ENCODE data around the gene TMEM132D. TPM values are rescaled to one million over a fixed set of nuclear protein-coding genes. Genes with fewer than 3 reads are reported as not detected.

The TMEM132D gene
- total RNA-seq, 1 donor from 2014 or later, result not detected

- no peak for DNase-seq (ENCODE audit: low spot score)
Observed at GRCh38 chr12:129185855-129186254, 718.0 kb downstream of the TMEM132D start.

DNA sequence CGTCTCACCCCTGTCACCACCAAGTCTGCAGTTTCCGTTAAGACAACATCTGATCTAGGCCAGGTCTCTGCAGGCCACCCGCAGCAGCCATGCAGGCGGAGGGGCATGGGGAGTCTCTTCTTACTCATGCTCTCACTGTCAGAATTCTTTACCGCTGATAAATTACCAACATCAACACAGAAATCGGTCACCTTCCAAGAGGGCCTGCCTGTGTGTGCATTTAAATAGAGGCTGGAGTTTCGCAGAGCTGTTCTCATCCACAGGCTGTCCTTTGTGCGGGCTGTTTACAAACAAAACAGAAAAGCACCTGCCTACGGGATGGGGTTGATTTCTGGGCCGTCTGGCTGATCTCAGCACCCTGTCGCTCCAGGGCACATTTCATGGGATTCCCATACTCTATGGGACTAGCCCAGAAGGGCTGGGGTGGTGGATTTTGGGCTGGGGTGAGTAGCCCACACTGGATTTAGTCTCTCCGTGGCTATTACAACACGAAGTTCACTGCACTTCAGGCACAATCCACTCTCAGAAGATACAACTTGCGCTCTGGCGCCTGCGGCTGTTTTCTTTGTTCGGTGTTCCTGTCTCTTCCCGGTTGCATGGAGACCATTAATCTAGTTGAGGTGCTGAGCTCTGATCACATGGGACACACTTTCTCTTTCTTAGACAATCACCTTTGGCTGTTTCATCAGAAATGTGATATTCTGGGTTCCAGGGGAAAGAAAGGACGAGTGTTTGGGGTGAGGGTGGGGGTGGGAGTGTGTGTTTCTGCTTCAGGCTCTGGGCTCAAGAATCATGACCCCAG, 719.5 kb downstream of the TMEM132D start:
- DNase-seq (ENCODE audit: low spot score), result no peak

DNA sequence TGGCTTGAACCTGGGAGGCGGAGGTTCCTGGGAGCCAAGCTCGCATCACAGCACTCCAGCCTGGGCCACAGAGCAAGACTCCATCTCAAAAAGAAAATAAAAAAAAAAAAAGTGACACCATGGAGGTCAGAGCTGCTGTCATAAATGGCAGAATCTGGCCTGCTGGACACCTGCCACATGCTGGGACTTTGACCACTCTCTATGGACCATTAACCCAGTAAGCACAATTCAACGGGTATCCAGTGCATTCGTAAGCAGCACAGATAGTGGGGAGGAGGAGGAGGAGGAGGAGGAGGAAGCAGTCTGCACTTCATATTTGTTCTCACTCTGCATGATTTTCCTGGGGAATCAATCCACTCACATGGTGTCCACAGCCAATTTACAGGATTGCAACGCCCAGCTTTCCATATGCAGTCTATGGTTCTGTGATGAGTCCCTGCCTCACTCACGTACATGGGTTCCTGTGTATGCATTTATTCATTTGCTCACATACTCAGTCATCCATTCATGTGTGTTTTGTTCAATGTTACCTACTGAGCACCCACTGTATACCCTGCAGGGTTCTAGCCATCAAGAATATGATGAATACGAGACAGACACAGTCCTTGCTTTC, 723.8 kb downstream of the TMEM132D start:
- peak; percentile 56 for DNase-seq (ENCODE audit: low spot score)

DNA sequence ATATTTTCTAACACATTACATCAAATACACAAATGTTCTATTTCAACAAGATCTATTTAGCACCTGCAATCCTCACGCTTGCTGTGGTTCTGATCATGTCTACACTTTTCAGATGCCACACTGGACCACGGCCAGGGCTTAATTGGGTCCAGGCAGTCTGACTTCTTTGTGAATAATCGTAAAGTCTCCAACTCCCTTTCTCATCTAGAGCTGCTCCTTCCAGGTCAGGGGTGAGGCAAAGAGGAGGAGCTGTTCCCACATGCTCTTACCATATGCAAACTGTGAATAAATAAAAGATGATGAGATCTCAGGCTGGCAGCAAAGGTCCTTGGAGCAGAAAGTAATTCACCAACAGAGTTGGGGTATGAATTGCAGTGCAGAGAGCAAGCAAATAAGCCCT, 733.9 kb downstream of the TMEM132D start:
- DNase-seq (ENCODE audit: low spot score), result no peak

- DNase-seq (ENCODE audit: low spot score), result no peak
Observed at GRCh38 chr12:129163861-129164260, 740.0 kb downstream of the TMEM132D start.

DNA sequence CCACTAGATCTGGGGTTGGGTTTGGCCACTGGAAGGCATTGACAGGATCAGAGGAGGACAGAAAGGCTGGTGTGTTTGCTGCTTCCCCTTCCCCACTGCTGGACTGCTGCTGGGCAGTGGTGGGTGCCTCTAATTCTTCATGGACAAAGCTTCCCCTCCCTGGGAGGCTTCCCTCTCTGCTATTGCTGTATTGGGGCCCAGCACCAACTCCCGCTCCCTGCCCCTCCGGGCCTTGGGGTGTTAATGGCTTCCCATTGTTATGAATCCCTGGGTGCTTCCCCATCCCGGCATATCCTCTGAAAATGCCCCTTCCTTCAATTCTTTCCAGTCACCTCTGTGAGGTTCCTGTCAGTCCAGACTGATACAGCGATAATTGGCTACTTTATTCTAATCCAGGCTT, 740.4 kb downstream of the TMEM132D start:
- DNase-seq (ENCODE audit: low spot score), result no peak

GRCh38 chr12:129162805-129163204, 741.0 kb downstream of the TMEM132D start:
- no peak for DNase-seq (ENCODE audit: low spot score)

DNA sequence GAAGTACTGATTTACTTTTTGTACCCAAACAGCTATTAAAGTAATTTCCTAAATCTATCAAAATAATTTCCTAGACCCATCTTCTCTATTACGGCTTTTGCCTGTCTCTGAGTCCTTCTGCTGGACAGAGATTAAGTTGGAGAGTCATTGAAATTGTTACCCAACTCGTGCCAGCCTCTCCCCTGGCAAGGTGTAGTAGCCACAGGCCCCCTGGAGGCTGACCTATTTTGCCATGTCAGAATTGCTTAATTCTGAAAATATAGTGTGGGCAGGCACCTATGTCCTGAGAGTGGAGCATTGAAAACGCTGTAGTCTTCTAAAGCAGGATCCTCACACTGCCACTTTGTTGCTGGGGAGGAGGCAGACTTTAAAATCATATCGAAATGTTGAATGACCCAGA, 742.3 kb downstream of the TMEM132D start:
- no peak for DNase-seq (ENCODE audit: low spot score)

DNA sequence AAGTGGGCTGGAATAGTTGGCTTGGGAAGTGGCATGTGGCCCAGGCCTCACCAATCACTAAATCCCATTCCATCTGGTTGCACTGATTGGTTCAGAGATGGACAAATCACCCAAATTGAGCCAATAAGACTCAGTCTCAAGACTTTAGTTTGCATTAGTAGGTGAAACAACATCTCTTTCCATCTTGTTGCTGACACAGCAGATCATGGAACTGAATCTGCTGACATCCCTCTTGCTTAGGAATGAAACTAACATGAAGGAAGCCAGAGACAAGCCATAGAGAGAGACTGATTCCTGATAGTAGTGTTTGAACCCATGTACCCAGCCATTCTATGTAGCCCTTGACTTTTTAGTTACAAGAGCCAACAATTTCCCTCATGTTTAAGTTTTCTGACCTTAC, 743.5 kb downstream of the TMEM132D start:
- DNase-seq (ENCODE audit: low spot score), result no peak

- DNase-seq (ENCODE audit: low spot score), result peak; percentile 14
Observed at GRCh38 chr12:129152351-129153104, 751.3 kb downstream of the TMEM132D start.

DNA sequence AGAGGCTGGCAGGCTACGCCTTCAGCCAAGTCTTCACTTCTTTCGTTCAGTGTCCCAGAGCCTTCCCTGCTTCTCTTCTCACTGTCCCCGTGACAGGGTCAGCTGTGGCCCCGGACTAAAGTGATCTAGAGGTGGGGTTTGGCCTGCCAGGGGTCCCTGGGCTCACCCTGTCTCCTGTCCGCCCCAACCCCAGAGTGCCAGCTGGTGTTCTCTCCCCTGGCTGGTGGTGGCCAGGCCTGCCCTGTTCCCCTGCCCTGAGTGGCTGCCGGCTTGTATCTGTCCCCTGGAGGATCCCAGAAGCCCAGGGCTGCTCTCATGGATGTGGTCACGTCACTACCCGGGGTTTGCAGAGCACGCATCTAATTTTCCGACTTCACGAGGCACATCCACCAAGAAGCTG, 753.1 kb downstream of the TMEM132D start:
- no peak for DNase-seq (ENCODE audit: low spot score)

DNA sequence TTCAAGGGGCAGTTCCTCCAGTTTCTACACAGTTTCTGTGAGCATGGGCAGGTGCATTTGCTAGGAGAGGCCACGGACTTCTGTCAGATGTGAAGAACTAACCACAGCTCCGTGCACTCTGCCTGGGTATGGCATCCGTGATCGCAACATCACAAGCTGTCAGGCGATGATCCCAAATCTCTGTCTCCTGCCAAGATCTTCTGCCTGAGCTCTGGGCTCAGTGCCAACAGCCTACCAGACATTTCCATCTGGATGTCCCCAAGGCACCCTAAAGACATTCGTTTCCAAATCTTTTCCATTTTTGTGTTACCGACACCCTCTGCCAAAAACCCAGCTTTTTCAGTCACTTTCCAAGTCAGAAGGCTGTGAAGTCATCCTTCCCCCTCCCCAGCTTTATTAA, 758.4 kb downstream of the TMEM132D start:
- no peak for DNase-seq (ENCODE audit: low spot score)

GRCh38 chr12:129138776-129139175, 765.0 kb downstream of the TMEM132D start:
- DNase-seq (ENCODE audit: low spot score), result no peak

GRCh38 chr12:129136694-129137325, 767.0 kb downstream of the TMEM132D start:
- no peak for DNase-seq (ENCODE audit: low spot score)

DNA sequence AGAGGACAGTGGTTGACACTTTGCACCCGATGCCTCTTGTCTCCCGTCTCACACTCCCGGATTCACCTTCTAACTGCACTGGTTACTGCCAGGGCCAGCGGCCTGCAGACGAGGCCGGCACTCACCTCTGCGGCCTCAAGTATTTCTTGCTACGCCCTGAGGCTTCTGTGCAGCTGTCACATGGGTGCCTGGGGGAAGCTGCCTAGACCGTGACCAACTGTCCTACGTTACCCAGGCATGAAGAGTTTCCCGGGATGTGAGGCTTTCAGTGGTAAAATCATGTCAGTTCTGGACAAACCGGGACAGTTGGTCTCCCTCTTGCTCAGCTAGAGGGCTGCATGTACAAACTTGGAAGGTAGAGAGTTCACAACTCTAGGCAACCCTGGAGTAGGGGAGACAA, 776.1 kb downstream of the TMEM132D start:
- DNase-seq (ENCODE audit: low spot score), result no peak

- no peak for DNase-seq (ENCODE audit: low spot score)
Observed at GRCh38 chr12:129127211-129127610, 776.6 kb downstream of the TMEM132D start.

DNA sequence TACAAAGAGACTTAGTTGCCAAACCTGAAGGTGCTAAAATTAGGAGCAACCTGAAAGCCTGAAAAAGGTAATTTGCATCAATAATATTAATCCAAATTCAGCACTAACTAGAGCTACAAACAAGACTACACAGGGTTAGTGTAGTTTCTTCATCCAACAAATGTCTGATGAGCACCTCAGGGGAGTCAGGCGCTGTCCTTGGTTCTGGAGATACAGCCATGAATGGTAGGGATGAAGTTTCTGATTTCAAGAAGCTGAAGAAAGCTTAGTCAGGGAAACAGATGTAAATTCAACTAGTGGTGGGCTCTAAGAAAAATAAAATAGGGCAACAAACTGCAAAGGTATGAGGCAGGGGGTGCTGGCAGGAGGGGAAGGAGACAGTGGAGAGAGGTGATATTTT, 784.3 kb downstream of the TMEM132D start:
- DNase-seq (ENCODE audit: low spot score), result no peak

- DNase-seq (ENCODE audit: low spot score), result no peak
Observed at GRCh38 chr12:129115558-129115957, 788.3 kb downstream of the TMEM132D start.

- no peak for DNase-seq (ENCODE audit: low spot score)
Observed at GRCh38 chr12:129110575-129110974, 793.2 kb downstream of the TMEM132D start.

GRCh38 chr12:129109174-129110001, 794.4 kb downstream of the TMEM132D start:
- DNase-seq (ENCODE audit: low spot score), result no peak

DNA sequence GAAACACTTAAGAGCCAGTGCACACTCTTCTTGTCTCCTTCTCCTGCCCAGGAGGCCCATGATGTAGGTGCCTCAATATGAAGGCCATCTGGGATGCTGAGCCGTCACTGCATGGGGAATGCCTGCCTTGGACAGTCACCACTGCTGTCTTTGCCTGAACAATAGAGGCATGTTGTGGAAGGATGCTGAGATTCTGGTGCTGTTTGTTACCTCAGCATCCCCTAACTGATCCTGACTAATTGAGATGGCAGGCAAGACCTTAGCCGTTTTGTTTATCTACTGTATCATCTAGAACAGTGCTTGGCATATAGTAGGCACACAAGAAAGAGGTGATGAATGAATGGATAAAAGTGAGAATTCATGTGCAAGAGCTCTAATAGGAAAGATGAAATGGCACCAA, 797.1 kb downstream of the TMEM132D start:
- no peak for DNase-seq (ENCODE audit: low spot score)

All from mucosa of gallbladder (tissue), 1 donor.